Neutrophil (primary cell): ENCODE measurements around the gene SLC2A4RG.

Source experiments
- H3K27ac ChIP-seq: fragments of 200-600 bp; sonication (generic); 2 replicates; pipeline ENCODE4 v1.5.1; 2016; ENCODE audit warnings: mild to moderate bottlenecking, moderate library complexity
- H3K27me3 ChIP-seq: fragments of 200-600 bp; sonication (generic); 2 replicates; pipeline ENCODE4 v1.6.0; 2016; ENCODE audit warnings: mild to moderate bottlenecking
- H3K36me3 ChIP-seq: fragments of 200-600 bp; sonication (generic); 2 replicates; pipeline ENCODE4 v1.5.1; 2017
- H3K4me1 ChIP-seq, 2 experiments: fragments of 200-600 bp in 1 of 2; sonication (generic) in 1 of 2; 1 replicate in 1 of 2; 2 replicates in 1 of 2; pipeline versions ENCODE4 v1.5.1 to v1.6.1; 2013 to 2016; ENCODE audit warnings: low read depth in 1 of 2, low read length in 1 of 2, mild to moderate bottlenecking in 1 of 2, moderate library complexity in 1 of 2; ENCODE audit not compliant: control insufficient read depth in 1 of 2, insufficient read depth in 1 of 2
- H3K4me3 ChIP-seq, 2 experiments: fragments of 200-600 bp in 1 of 2; sonication (generic) in 1 of 2; 1 replicate in 1 of 2; 2 replicates in 1 of 2; pipeline ENCODE4 v1.5.1; 2013 to 2016; ENCODE audit warnings: low read depth in 1 of 2, low read length in 1 of 2, mild to moderate bottlenecking in 1 of 2, moderate library complexity in 1 of 2
- H3K9me3 ChIP-seq: fragments of 200-600 bp; sonication (generic); 2 replicates; pipeline ENCODE4 v1.5.1; 2016
- TF ChIP-seq, protein P1 (sequence below): fragments of 200-600 bp; sonication (generic); IDR thresholded peaks from 2 replicates; pipeline ENCODE4 v1.5.1; 2016; ENCODE audit warnings: antibody characterized with exemption

Gene SLC2A4RG

DNA sequence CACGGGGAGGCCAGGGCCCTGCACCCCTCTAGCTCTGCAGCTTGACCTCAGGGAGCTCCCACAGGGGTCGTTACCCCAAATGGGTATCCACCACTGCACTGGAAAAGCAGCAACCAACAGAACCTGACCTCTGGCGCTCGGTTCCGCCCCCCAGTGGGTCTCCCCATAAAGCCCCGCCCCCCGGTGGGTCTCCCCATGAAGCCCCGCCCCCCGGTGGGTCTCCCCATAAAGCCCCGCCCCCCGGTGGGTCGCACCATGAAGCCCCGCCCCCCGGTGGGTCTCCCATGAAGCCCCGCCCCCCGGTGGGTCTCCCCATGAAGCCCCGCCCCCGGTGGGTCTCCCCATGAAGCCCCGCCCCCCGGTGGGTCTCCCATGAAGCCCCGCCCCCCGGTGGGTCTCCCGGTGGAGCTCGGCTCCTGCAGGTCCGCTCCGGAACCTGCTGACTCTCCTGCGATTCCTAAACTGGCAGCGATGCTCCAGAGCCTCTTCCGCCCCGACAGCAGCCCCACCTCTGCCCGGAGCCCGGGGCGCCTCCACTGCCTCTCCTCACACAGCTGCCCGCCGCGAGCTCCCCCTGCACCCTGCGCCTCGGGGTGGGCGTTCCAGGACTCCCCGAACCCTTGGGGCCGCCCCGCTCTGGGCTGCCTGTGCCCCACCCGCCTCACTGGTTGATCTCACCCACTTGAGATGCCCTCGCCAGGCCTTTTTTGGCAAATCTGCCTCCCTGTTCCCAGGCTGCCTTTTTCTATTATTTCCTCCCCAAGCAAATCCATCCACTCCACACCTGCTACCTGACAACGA is 12.1 kb downstream of the SLC2A4RG start:
- no peaks in the 10 kb centered on the region for H3K4me1 ChIP-seq
- no peaks in the 10 kb centered on the region for H3K36me3 ChIP-seq
- no peaks in the 10 kb centered on the region for H3K9me3 ChIP-seq
- H3K27ac ChIP-seq, result no peak overlapping the region
- peaks cover 17% of the 10 kb centered on the region for H3K27me3 ChIP-seq
- no peak overlapping the region for H3K4me3 ChIP-seq
- TF ChIP-seq, protein P1, sequence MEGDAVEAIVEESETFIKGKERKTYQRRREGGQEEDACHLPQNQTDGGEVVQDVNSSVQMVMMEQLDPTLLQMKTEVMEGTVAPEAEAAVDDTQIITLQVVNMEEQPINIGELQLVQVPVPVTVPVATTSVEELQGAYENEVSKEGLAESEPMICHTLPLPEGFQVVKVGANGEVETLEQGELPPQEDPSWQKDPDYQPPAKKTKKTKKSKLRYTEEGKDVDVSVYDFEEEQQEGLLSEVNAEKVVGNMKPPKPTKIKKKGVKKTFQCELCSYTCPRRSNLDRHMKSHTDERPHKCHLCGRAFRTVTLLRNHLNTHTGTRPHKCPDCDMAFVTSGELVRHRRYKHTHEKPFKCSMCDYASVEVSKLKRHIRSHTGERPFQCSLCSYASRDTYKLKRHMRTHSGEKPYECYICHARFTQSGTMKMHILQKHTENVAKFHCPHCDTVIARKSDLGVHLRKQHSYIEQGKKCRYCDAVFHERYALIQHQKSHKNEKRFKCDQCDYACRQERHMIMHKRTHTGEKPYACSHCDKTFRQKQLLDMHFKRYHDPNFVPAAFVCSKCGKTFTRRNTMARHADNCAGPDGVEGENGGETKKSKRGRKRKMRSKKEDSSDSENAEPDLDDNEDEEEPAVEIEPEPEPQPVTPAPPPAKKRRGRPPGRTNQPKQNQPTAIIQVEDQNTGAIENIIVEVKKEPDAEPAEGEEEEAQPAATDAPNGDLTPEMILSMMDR, result no peak

DNA sequence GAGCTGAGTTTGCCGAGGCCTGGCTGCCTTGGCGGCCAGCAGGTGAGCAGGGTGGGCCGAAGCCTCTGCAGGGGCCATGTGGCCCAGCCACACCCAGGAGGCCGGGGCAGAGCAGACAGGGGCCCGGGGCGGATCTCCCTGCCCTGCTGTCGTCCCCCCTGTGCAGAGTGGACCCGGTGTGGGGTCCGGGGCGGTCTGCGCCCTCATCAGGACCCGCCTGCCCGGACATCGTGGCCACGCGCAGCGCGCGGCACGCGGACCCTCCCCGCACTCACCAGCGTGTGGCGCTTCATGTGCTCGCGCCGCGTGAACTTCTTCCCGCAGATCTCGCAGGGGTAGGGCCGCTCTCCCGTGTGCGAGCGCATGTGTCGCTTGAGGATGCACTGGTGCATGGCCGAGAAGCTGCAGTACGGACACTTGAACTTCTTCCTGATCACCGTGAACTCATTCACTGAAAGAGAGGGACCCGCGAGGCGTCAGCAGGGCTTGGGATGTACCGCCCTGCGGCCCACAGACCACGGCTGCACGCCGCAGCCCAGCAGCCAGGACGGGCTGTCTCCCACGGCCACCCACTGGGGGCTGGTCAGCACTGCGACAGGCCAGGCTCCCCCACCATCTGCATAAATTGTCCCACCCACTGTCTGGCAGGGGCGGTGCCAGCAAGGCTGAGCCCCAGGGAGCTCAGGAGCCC is 13.0 kb downstream of the SLC2A4RG start:
- TF ChIP-seq, protein P1, result no peak
- no peaks in the 10 kb centered on the region for H3K4me1 ChIP-seq
- no peaks in the 10 kb centered on the region for H3K36me3 ChIP-seq
- no peak overlapping the region for H3K4me3 ChIP-seq
- H3K9me3 ChIP-seq, result no peaks in the 10 kb centered on the region
- H3K27ac ChIP-seq, result no peak overlapping the region
- H3K27me3 ChIP-seq, result peaks cover 17% of the 10 kb centered on the region

DNA sequence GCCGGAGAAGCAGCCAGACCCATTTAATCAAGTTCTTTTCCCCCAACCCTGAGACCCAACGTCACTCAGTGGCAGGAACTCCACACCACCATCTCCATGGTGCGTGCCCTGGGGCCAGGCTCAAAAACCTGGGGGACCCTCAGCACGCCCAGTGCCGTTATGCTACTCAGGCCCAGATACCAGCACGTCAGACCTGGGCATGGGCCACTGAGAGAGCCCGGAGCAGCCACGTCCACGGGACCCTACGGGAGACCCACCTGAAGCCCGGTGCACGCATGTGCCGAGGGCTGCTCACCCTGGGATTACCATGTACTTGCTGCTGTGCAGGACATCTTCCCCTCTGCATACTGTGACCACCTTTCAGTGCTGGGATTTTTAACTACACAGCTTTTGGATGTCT is 13.8 kb downstream of the SLC2A4RG start:
- Histone ChIP-seq H3K27ac (no peak overlapping the region), H3K27me3 (peaks cover 17% of the 10 kb centered on the region), H3K4me3 (no peak overlapping the region), H3K9me3 (no peaks in the 10 kb centered on the region), H3K4me1 (no peaks in the 10 kb centered on the region), H3K36me3 (no peaks in the 10 kb centered on the region)
- TF ChIP-seq, protein P1, result no peak

GRCh38 chr20:63754008-63754407 is 14.4 kb downstream of the SLC2A4RG start:
- Histone ChIP-seq H3K9me3 (no peaks in the 10 kb centered on the region), H3K27me3 (peaks cover 17% of the 10 kb centered on the region), H3K36me3 (no peaks in the 10 kb centered on the region), H3K27ac (no peak overlapping the region), H3K4me1 (no peaks in the 10 kb centered on the region), H3K4me3 (no peak overlapping the region)
- TF ChIP-seq, protein P1, result no peak

- Histone ChIP-seq H3K27me3 (peaks cover 3% of the 10 kb centered on the region), H3K9me3 (no peaks in the 10 kb centered on the region), H3K4me3 (no peak overlapping the region), H3K4me1 (no peaks in the 10 kb centered on the region), H3K36me3 (no peaks in the 10 kb centered on the region), H3K27ac (no peak overlapping the region)
- TF ChIP-seq, protein P1, result no peak
Measured at GRCh38 chr20:63755933-63756647, 16.5 kb downstream of the SLC2A4RG start.
